K562 (cell line): ENCODE data around the gene RHBDD1. TPM values are rescaled to one million over a fixed set of nuclear protein-coding genes. Genes with fewer than 3 reads are reported as not detected.

Experiments
- ATAC-seq: fragments of 200-7000 bp; cut with Tn5 transposase; 3 replicates; pipeline ENCODE4 v1.9.1; 2020; ENCODE audit warnings: moderate library complexity
- BruUV-seq: library from RNA; stranded (reverse); fragments of 400-500 nt; replicated peaks from 2 replicates; lab custom pipeline; 2021; lab: Mats Ljungman, UMichigan
- CTCF ChIA-PET: fragments of 300-600 bp; formaldehyde crosslinking; extraction: SDS; loops from one replicate; lab custom pipeline; 2021; ENCODE audit warnings: low intra/inter-chr PET ratio; lab: Yijun Ruan, JAX
- POLR2A ChIA-PET: fragments of 300-600, 350-650 bp; sonication (Branson Sonifier 250); formaldehyde crosslinking; extraction: SDS; loops from one replicate; lab custom pipeline; 2021; ENCODE audit warnings: antibody characterized with exemption, inconsistent platforms; lab: Yijun Ruan, JAX
- DNase-seq, 4 experiments: peaks; one replicate each; pipeline versions ENCODE4 v3.0.0 to v3.0.0-alpha.2; 2011 to 2018; ENCODE audit warnings: low spot score in 3 of 4, mixed read lengths in 3 of 4; ENCODE audit errors: extremely low read depth in 1 of 4
- FAIRE-seq: peaks from 2 replicates; lab custom pipeline; 2011; peaks lifted over from hg19 to GRCh38; lab: Jason Lieb, UNC
- H2AFZ ChIP-seq: 2 replicates; pipeline ENCODE4 v1.6.0; 2011; ENCODE audit warnings: low read depth, low read length, control low read depth, inconsistent platforms
- H3K27ac ChIP-seq: fragments of 200-600 bp; 3 replicates; pipeline ENCODE4 v1.8.0; 2011; ENCODE audit warnings: low read depth, mild to moderate bottlenecking, control low read depth, inconsistent platforms, low read length, moderate library complexity, mixed read lengths; ENCODE audit errors: extremely low read depth
- H3K27me3 ChIP-seq, 2 experiments: fragments of 300-600 bp in 1 of 2; 2 replicates in 1 of 2; 3 replicates in 1 of 2; pipeline versions ENCODE4 v1.6.0 to v1.8.0; 2011; ENCODE audit warnings: inconsistent platforms in 2 of 2, low read length in 2 of 2, mild to moderate bottlenecking in 1 of 2, mixed read lengths in 1 of 2, moderate library complexity in 1 of 2; ENCODE audit not compliant: control insufficient read depth in 2 of 2, insufficient read depth in 2 of 2
- H3K36me3 ChIP-seq: fragments of 300-600 bp; 3 replicates; pipeline ENCODE4 v1.8.0; 2011; ENCODE audit warnings: mild to moderate bottlenecking, low read length, inconsistent platforms; ENCODE audit not compliant: control insufficient read depth, insufficient read depth
- H3K4me1 ChIP-seq, 2 experiments: fragments of 200-600 bp in 1 of 2; replicated peaks in 1 of 2; 2 replicates in 1 of 2; 3 replicates in 1 of 2; pipeline versions ENCODE4 v1.5.1 to v1.8.0; 2011; ENCODE audit warnings: inconsistent platforms in 2 of 2, low read length in 2 of 2, mild to moderate bottlenecking in 1 of 2, mixed read lengths in 1 of 2, moderate library complexity in 1 of 2; ENCODE audit not compliant: control insufficient read depth in 2 of 2, insufficient read depth in 2 of 2
- H3K4me2 ChIP-seq: 2 replicates; pipeline ENCODE4 v1.6.1; 2011; ENCODE audit warnings: low read length, control low read depth, inconsistent platforms, mixed read lengths; ENCODE audit not compliant: insufficient read depth
- H3K4me3 ChIP-seq: fragments of 200-600 bp; sonication (generic), shearing (Covaris generic); 2 replicates; pipeline ENCODE4 v1.5.1; 2016; ENCODE audit warnings: control low read depth, inconsistent platforms
- H3K79me2 ChIP-seq: fragments of 200-600 bp; 3 replicates; pipeline ENCODE4 v1.8.0; 2011; ENCODE audit warnings: low read length, inconsistent platforms; ENCODE audit not compliant: control insufficient read depth, insufficient read depth
- H3K9ac ChIP-seq, 2 experiments: 2 replicates each; pipeline versions ENCODE4 v1.6.0 to v1.6.1; 2011; ENCODE audit warnings: low read depth in 2 of 2, low read length in 2 of 2, control low read depth in 1 of 2, inconsistent platforms in 1 of 2, mild to moderate bottlenecking in 1 of 2, mixed read lengths in 1 of 2; ENCODE audit not compliant: insufficient read depth in 1 of 2
- H3K9me1 ChIP-seq: one replicate; pipeline ENCODE4 v1.6.0; 2011; ENCODE audit warnings: inconsistent platforms, mild to moderate bottlenecking, low read length, moderate library complexity; ENCODE audit not compliant: control insufficient read depth, insufficient read depth
- H3K9me3 ChIP-seq: replicated peaks from 2 replicates; pipeline ENCODE4 v1.5.1; 2011; ENCODE audit warnings: low read depth, low read length, inconsistent platforms; ENCODE audit not compliant: control insufficient read depth, insufficient read depth
- H4K20me1 ChIP-seq: replicated peaks from 2 replicates; pipeline ENCODE4 v1.6.1; 2011; ENCODE audit warnings: low read length, inconsistent platforms, mixed read lengths; ENCODE audit not compliant: control insufficient read depth, insufficient read depth
- AFF1 ChIP-seq, 2 experiments: fragments of 450-650 bp; IDR thresholded peaks; 2 replicates each; pipeline ENCODE4 v1.6.1; 2018; ENCODE audit warnings: mild to moderate bottlenecking in 2 of 2, low read depth in 1 of 2; ENCODE audit not compliant: partially characterized antibody in 2 of 2
- ATF3 ChIP-seq, 2 experiments: fragments of 450-650 bp in 1 of 2; sonication (generic) in 1 of 2; formaldehyde crosslinking in 1 of 2; IDR thresholded peaks in 1 of 2; conservative IDR thresholded peaks in 1 of 2; 2 replicates each; pipeline versions ENCODE4 v1.6.1 to v1.8.1; 2016 to 2023; ENCODE audit warnings: mild to moderate bottlenecking in 2 of 2, moderate library complexity in 2 of 2, inconsistent platforms in 1 of 2, missing genetic modification reagents in 1 of 2
- CEBPZ ChIP-seq: fragments of 150-350 bp; IDR thresholded peaks from 2 replicates; pipeline ENCODE4 v1.6.1; 2014; ENCODE audit warnings: low read depth, mild to moderate bottlenecking, low read length, borderline replicate concordance
- HIVEP1 ChIP-seq: fragments of 250-450 bp; sonication (Bioruptor Pico); IDR thresholded peaks from 2 replicates; pipeline ENCODE4 v1.4.0; 2020; ENCODE audit warnings: mild to moderate bottlenecking
- JUND ChIP-seq, 2 experiments: IDR thresholded peaks; 2 replicates in 1 of 2; 3 replicates in 1 of 2; pipeline ENCODE4 v1.6.1; 2011; ENCODE audit warnings: borderline replicate concordance in 2 of 2, low read depth in 2 of 2, low read length in 2 of 2, improper control_type of control experiment in 1 of 2, missing biosample characterization in 1 of 2, missing genetic modification characterization in 1 of 2, missing genetic modification reagents in 1 of 2
- RBM34 ChIP-seq: fragments of 200-400 bp; formaldehyde crosslinking; IDR thresholded peaks from 2 replicates; pipeline ENCODE4 v1.6.1; 2018; ENCODE audit warnings: low read length, borderline replicate concordance; ENCODE audit not compliant: insufficient read depth
- SPI1 ChIP-seq: IDR thresholded peaks from 2 replicates; pipeline ENCODE4 v1.6.1; 2011; ENCODE audit warnings: low read depth, low read length, control low read depth, borderline replicate concordance
- YY1 ChIP-seq, 3 experiments: IDR thresholded peaks; 2 replicates each; pipeline ENCODE4 v1.6.1; 2011; ENCODE audit warnings: low read length in 2 of 3, mild to moderate bottlenecking in 2 of 3, moderate library complexity in 2 of 3, borderline replicate concordance in 1 of 3, control low read depth in 1 of 3, low read depth in 1 of 3; ENCODE audit not compliant: insufficient read depth in 3 of 3, insufficient replicate concordance in 2 of 3, control insufficient read depth in 1 of 3, insufficient read length in 1 of 3; ENCODE audit errors: extremely low read depth in 1 of 3
- ZNF354B ChIP-seq: fragments of 250-450 bp; sonication (Bioruptor Pico); IDR thresholded peaks from 2 replicates; pipeline ENCODE4 v1.4.0; 2020
- ZNF655 ChIP-seq: fragments of 250-450 bp; sonication (Bioruptor Pico); IDR thresholded peaks from 2 replicates; pipeline ENCODE4 v1.5.0; 2021
- WGBS: fragments of 100-300 bp; shearing (Covaris generic); methylation state at CpG from one replicate; pipeline ENCODE4 v1.1.6; 2016; ENCODE audit warnings: low coverage, mixed read lengths; ENCODE audit not compliant: insufficient coverage; ENCODE audit errors: missing lambda C conversion rate; 5-methylcytosine and 5-hydroxymethylcytosine counted together
- in situ Hi-C: fragments of 300-500 bp; cut with MboI; formaldehyde crosslinking; loops from 4 replicates; pipeline ENCODE4 v1.15.0; 2018; ENCODE audit warnings: inconsistent platforms, mixed read lengths
- intact Hi-C: fragments of 100-400 bp; cut with micrococcal nuclease; formaldehyde crosslinking; loops from 2 replicates; pipeline ENCODE4 v1.14.2; 2022
- polyA plus RNA-seq, 8 experiments: library from polyadenylated mRNA; depleted of rRNA in 4 of 8; stranded (reverse) in 5 of 8; unstranded in 3 of 8; fragments of >200 nt; fragmentation: Nextera tagmentation in 2 of 8; fragmentation: Illumina TruSeq in 1 of 8; extraction: Ambion mirVana in 2 of 8; extraction: Trizol in 1 of 8; gene quantifications; 2 replicates each; pipeline versions ENCODE4 v1.2.1 to v1.2.3, GENCODE V29; 2011 to 2014; ENCODE audit warnings: inconsistent platforms in 1 of 8, missing spikeins in 1 of 8
- total RNA-seq, 7 experiments: library from RNA; depleted of rRNA in 6 of 7; stranded (reverse); fragments of >200 nt in 6 of 7; fragmentation: Illumina TruSeq in 2 of 7; extraction: Trizol in 2 of 7; gene quantifications; 2 replicates each; pipeline versions ENCODE4 v1.2.1 to v1.2.3, GENCODE V29; 2011 to 2021; ENCODE audit warnings: low replicate concordance in 1 of 7

The RHBDD1 gene
- total and polyA plus RNA-seq, 9 of the 15 experiments (the other 6 are each of a cell fraction or from before 2014, with no cell fraction given) = 4.8 to 34.8 (median 15.6) TPM

DNA sequence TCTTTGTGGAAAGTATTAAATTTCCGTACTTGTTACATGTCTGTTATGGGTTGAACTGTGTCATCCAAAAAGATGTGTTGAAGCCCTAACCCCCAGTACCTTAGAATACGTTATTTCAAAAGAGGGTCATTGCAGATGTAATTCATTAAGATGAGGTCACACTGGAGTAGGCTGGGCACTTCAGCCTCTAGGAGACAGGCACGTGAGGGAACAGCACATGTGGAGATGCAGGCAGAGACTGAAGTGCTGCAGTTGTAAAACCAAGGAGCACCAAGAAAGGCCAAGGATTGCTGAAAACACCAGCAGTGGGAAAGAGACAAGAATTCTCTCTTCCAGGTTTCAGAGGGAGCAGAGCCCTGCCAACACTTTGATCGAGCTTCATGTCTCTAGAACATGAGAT, 4.6 kb upstream of the RHBDD1 start:
- H3K79me2 ChIP-seq = peaks cover 36% of the 10 kb centered on the region
- in situ Hi-C loops = no loop called here
- H3K4me2 ChIP-seq = no peak overlapping the region
- ATAC-seq (no peak), FAIRE-seq (no peak), DNase-seq (no peak)
- H2AFZ ChIP-seq = no peak overlapping the region
- BruUV-seq = no TSS peak
- no peak overlapping the region for H3K4me3 ChIP-seq
- intact Hi-C loops = no loop called here
- CTCF ChIA-PET = no interaction called here
- H3K27me3 ChIP-seq = no peaks in the 10 kb centered on the region
- peaks cover 0 to 9% of the 10 kb centered on the region in 2 experiments; a peak in 2 of 5 replicates for H3K4me1 ChIP-seq
- WGBS = 79% methylated on average over 4 of the region's 4 CpGs
- POLR2A ChIA-PET = no interaction called here
- no peaks in the 10 kb centered on the region for H3K9me3 ChIP-seq
- H3K9me1 ChIP-seq = no peaks in the 10 kb centered on the region
- peaks cover 7% of the 10 kb centered on the region; the same call in 1 of the 3 replicates for H3K36me3 ChIP-seq
- no peak overlapping the region for H3K27ac ChIP-seq
- no peaks in the 10 kb centered on the region for H4K20me1 ChIP-seq
- no peak overlapping the region for H3K9ac ChIP-seq
- TF ChIP-seq ATF3 (IDR thresholded peaks at IDR 0.05) (no peak), ATF3 (CRISPR knock-in tag; conservative IDR thresholded peaks at IDR 0.05) (no peak), ZNF655 (CRISPR knock-in tag) (no peak), SPI1 (no peak), AFF1 (IDR thresholded peaks at IDR 0.05; ENCODE audit: low read depth in 1 of 2, partially characterized antibody in 2 of 2) (no peak), HIVEP1 (CRISPR knock-in tag) (no peak), JUND (IDR thresholded peaks at IDR 0.05; ENCODE audit: borderline replicate concordance, low read depth, low read length) (no peak), JUND (tag; IDR thresholded peaks at IDR 0.05; ENCODE audit: borderline replicate concordance, low read depth, low read length) (no peak), YY1 (IDR thresholded peaks at IDR 0.05; ENCODE audit: borderline replicate concordance in 1 of 3, control insufficient read depth in 1 of 3, extremely low read depth in 1 of 3, insufficient read depth in 3 of 3, insufficient read length in 1 of 3, insufficient replicate concordance in 2 of 3, low read depth in 1 of 3, low read length in 2 of 3) (no peak), CEBPZ (no peak), RBM34 (no peak), ZNF354B (CRISPR knock-in tag) (no peak)
